Skin epidermis (tissue), 12 donors: ENCODE data around the gene ABLIM2.

ENCODE experiments used
- H3K27ac ChIP-seq, 21 experiments: fragments of 200-600 bp; sonication (generic) in 11 of 21; one replicate each; pipeline ENCODE4 v1.5.0; 2020; ENCODE audit warnings: mild to moderate bottlenecking in 3 of 21, inconsistent platforms in 2 of 21, moderate library complexity in 2 of 21
- H3K4me3 ChIP-seq, 7 experiments: fragments of 200-600 bp; sonication (generic) in 2 of 7; one replicate each; pipeline ENCODE4 v1.5.0; 2020; ENCODE audit warnings: inconsistent platforms in 2 of 7, mild to moderate bottlenecking in 2 of 7, moderate library complexity in 1 of 7

ABLIM2 gene

DNA sequence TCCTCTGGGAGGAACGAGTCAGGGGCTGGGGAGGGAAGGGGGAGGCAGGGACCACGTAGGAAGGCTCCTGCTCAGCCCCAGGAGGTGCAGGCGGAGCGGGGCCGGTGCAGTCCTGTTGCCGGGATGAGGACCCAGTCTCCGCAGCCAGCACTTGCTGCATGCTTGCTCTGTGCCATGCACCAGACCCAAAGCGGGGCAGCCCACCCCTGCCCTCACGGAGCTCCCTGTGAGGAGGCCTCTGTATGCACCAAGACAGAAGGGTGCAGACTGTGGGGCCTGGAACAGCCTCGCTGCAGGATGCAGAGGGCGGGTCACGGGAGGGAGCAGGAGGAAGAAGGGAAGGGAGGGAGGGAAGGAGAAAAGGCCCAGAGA is 61.9 kb downstream of the ABLIM2 start:
- H3K4me3 ChIP-seq, result no peak overlapping the region

DNA sequence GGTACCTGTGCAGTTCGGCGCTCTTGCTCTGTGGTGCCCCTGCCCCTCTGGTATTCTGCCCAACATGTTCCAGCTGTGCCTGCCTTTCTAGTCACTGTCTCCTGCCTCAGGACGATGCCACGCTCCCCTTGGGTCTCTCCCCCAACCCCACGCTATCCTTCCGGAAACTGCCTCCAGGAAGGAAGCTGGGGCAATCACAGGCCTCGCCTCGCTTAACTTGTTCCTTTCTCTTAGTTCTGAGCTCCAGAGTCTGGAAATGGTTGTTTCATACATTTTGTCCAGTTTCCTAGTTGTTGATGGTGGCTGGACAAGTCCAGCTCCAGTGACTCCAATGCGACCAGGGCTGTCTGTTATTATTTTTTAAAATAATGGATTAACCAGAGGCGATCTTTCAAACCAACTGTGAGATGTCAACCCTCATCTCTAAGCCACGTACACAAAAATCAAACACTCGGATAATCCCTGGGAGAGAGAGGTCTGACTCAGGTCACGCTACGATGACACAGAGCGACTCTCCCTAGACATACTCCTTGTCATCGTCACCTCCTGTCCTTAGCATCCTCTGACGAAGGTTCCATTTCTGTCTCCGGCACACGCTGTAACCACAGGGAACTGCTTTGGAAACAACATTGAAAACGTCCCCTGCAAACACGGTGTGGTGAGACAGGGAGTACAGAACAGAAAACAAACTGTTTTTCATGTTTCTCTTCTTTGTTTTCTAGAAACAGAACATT is 62.5 kb downstream of the ABLIM2 start:
- Histone ChIP-seq H3K4me3 (no peak overlapping the region), H3K27ac (peak overlapping the region in 6 of 21 experiments; percentile 29 to 67 (median 42))

More for the DNA sequence above, 61.9 kb downstream of the ABLIM2 start:
- peak overlapping the region in 7 of 21 experiments; percentile 10 to 67 (median 59) for H3K27ac ChIP-seq

DNA sequence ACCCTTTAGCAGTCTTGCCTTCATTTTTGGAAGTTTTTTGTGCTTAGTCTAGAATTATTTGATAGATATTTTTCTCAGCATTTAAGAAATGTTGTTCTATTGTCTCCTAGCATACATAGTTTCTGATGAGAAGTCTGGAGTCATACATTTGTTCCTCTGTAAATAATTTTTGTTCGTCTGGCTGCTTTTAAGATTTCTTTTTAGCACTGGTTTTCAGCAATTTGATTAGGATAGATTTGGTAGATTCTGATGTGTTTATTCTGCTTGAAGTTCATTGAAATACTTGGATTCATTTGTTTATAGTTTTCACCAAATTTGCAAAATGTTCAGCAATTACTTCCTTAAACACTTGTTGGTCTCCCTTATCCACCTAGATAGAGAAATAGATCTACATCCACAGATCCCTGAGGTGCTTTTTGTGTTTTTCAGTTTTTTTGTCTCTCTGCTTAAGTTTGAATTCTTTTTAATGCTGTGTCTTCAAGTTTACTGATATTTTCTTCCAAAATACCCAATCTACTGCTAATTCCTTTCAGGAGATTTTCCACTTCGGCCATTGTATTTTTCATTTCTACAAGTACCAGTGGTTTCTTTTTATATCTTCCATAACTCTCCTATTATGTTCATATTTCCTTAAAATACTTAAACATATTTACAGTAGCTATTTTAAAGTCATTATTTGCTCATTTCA is 64.9 kb downstream of the ABLIM2 start:
- no peak overlapping the region for H3K4me3 ChIP-seq
- H3K27ac ChIP-seq, result no peak overlapping the region

DNA sequence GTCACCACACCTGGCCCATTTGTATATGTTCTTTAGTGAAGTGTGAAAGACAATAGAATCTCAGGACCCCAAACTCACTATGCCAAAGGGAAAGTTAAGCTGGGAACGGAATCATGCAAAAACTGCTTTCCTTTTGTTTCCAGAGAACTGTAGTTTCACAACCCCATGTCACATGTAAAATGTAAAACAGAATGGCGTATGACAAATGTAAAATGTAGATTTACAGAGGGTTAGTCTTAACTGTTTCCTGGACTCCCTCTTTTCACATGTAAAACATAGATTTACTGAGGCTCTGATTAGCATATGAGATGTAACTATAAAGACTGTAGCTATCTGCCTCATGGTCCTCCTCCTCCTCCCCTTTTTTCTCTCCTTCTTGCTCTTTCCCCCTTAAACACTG is 66.3 kb downstream of the ABLIM2 start:
- H3K4me3 ChIP-seq, result no peak overlapping the region
- H3K27ac ChIP-seq, result no peak overlapping the region

DNA sequence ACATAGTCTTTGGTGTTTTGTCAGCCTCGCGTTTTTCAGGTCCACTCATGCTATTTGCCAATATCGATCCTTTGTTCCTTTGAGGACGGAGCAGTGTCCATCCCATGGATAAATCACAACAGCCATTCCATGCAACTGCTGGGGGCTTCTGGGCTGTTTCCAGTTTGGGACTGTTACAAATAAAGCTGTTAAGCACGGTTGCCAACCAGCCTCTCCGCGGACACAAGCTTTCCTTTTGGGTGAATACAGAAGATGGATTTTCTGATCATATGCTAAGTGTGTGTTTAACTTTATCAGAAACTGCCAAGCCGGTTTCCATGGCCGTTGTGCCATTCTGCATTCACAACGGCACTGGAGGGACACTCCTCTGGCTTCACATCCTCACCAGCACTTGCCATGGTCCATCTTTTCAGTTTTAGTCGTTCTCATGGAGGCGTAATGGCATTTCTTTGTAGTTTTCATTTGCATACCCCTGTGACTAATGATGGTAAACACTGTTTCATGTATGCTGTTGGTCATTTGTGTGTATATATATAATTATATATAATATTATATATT is 67.8 kb downstream of the ABLIM2 start:
- Histone ChIP-seq H3K4me3 (no peak overlapping the region), H3K27ac (peak overlapping the region in 2 of 21 experiments; percentile 3 to 54)

DNA sequence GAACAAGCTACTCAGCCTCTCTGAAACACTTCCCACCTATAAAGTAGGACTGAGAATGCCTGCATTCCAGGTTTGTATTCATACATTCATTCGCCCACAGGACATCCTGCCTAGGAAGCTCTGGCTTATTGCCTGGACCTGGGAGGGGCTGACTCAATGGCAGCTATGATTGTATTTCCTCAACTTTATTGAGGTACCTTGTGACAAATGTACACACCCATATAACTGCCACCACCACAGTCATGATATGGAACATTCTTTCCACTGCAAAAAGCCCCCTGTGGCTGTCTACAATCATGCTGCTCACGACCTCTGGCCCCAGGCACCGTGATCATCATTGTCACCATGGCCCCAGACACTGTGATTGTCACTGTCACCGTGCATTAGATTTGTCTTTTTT is 68.3 kb downstream of the ABLIM2 start:
- Histone ChIP-seq H3K27ac (peak overlapping the region in 2 of 21 experiments; percentile 3 to 54), H3K4me3 (no peak overlapping the region)

DNA sequence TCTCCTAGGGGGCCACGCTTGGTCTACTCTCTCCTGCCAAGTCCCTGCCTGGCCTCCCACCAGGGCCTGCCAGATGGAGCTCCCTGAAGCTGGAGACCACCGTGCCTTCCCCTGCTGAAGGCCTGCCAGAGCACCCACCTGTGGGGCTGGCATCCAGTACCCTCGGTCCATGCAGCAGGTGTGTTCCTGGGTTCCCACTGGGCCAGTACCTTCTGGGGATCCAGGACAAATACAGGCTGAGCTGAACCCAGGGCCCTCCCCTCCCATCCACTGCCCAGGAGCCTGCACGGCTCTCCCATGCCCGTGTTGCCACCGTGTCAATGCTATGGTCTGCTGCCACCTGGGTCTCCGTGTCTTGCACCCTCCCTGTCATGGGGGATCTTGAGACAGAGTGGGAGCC is 68.8 kb downstream of the ABLIM2 start:
- no peak overlapping the region for H3K4me3 ChIP-seq
- H3K27ac ChIP-seq, result peak overlapping the region in 1 of 21 experiments; percentile 36

DNA sequence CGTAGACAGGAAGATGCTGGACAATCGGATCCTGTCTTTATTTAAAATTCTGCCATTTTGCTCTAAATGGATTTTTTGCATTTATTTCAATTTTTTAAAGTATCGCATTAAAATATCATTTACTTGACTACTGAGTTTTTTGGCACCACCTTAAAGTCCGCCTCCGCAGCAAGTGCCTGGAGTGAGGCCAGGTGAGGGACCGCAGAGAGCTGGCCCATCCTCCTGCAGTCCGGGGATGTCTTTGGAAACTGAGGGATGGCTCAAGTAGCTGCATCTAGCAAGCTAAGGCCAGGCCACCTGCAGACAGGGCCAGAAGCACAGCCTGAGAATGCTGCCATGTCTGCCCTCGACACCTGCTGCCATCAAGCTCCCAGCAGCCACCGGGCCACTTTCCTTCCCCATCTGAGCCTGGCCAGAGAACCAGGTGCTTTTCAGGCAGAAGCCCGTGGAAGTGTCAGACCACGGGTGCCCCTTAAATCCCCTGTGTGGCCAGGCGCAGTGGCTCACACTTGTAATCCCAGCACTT is 69.6 kb downstream of the ABLIM2 start:
- Histone ChIP-seq H3K4me3 (no peak overlapping the region), H3K27ac (no peak overlapping the region)

DNA sequence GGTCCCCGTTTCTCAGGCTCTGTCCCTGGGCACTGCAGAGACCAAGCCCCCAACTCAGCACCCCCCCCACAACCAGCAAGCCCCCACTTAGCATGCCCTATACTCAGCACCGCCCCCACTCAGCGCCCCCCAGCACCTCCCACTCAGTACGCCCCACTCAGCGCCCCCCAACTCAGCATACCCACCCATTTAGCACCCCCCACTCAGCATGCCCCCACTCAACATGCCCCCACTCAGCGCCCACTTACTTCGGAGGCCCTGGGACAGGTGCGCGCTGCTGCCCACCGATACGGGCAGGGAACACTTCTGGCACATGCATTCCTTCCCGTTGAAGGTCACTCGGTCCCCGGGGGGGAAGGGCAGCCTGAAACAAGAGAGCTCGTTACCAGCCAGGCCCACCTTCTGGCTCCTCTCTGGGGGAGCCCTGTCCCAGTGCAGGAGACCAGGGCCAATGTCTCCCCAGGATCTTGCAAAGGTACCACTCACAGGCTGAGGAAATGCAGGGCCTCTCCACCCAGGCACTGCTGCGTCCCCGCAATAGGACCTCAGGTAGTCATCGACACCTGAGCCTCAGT is 70.6 kb downstream of the ABLIM2 start:
- Histone ChIP-seq H3K27ac (no peak overlapping the region), H3K4me3 (no peak overlapping the region)

DNA sequence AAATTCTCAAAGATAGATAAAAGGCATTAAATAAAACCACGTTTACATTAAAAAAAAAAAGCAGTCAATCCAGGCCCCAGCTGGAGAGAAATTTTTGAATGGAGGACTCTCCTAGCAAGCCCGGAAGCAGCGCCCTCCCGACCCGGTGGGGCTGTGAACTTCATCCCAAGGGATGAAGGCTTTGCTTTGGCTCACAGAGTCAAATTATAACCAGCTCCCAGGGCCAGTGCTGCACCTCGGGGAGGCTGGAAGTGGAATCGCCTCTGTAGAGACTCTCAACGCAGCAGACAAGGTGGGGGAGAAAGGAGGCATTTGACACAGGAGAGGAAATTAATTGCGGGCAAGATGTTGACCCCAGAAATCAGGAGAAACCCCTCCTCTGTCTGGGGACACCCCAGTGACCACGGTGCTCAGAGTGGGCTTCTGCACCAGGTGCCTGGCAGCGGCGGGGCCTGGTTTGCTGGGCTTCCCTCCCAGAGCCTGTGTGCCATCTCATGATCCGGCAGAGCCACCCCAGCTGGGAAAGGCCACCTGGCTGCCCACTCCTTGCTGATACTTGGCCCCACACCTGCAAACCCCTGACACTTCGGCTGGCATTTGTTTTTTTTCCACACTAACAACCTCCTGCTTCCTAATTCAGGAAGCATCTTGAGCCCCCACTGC is 71.7 kb downstream of the ABLIM2 start:
- no peak overlapping the region for H3K27ac ChIP-seq
- H3K4me3 ChIP-seq, result no peak overlapping the region

DNA sequence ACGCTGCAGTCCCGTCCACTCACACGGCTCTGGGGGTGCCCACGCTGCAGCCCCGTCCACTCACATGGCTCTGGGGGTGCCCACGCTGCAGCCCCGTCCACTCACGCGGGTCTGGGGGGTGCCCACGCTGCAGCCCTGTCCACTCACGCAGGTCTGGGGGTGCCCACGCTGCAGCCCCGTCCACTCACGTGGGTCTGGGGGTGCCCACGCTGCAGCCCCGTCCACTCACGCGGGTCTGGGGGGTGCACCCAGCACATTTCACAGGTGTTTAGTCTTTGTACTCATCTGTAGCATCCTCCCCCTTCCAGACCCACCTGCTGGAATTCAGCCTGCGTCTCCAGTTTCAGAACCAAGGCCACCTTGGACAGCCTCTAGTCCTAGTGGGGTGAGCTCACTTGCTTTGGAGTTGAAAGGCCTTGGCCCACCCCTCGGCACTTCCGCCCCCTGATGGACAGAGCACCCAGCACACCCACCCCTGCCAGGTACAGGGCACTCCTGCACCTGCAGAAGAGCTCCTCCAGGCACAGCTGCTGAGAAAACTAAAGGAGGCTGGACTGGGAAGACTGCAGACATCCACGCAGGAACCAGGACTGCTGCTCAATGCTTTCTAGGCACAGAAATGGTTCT is 73.0 kb downstream of the ABLIM2 start:
- Histone ChIP-seq H3K27ac (no peak overlapping the region), H3K4me3 (no peak overlapping the region)

DNA sequence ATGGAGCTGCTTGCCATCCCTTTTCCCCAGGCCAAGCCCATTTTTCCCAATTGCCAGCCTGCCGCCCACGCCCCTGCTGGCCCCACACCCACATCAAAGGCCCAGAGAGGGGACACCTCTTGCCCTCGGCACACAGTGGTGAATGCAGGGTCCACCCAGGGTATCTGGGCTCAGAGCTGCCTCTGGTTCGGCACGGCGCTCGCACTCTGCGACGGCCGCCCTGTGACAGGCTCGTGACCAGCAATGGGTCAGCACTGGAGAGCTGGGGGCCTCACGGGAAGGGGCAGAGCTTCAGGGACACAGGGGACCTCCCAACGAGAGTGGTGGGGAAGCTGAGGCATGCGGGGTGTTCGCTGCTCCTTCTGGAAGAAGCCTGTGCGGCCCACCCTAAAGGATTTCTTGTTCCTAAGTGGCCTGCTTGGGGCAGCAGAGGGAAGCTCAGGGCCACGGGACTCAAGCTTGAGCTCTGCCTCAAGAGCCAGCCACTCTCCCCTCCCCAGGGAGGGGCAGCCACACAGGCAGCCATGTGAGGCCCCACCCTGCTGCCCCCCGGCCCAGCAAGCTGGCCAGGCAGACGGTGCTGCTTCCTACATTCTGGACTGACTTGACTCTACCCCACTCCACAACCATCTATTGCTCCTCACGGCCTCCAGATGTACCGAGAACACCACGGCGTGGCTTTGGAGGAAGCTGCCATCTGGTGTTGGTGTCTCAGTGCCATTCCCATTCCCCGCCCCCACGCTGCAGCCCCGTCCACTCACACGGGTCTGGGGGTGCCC is 73.7 kb downstream of the ABLIM2 start:
- Histone ChIP-seq H3K27ac (no peak overlapping the region), H3K4me3 (no peak overlapping the region)

DNA sequence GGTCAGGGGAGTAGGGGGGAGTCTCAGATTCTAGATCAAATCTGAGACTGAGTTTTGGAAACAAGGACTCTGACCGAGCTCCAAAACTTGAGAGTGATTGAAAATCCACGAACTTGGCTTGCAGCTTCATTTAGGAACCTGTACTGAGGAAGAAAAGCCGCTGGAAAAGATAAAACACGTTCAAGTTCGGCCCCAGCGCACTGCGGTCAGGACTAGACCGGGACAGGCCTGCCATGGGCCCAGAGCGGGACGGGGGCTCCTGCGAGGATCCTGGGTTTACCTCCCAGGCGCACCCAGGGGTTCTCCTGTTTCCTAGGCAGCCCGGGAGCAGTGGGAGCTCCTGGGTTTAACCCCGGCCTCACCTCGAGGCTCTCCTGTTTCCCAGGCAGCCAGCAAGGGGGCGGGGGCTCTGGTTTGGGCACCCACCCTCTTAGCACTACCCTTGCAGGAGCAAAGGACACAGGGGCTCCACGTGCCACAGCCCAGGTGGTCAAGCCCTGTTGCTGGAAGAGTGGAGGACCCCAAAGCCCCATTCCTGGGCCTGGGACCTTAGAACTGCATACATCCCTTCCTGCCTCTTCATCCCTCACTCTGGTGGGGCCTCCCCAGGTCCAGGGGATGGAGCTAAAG is 74.5 kb downstream of the ABLIM2 start:
- Histone ChIP-seq H3K27ac (no peak overlapping the region), H3K4me3 (no peak overlapping the region)

DNA sequence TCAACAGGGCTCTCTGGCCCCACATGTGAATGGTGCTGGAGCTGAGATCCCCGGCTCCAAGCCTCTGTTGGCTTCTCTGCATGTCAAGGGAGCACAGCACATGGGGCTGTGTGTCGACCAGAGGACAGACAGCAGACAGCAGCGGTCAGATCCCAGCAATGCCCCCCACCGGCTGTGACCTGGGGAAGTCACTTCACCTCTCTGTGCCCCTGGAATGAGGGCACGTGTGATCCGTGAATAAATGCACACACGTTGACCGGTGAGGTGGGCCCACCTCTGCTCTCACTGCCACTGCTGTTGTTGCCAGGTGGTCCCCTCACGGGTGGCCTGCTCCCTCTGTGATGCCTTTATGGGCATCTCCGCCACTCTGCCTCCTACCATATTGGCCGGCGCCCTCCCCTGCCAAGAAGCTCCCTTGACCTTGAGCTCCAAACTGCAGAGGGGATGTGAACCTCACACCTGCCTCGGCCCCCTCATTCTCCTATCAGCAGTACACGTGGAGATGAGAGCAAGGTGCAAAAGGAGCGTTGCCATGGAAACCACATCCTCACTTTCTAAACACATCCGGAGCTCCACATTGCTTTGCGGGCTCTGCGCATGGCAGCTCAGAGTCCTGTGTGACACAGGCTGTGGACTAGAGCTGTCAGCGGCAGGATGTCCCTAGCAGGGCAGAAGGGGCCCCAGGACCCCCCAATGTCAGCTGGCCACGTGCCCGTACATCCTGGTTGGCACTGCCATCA is 75.4 kb downstream of the ABLIM2 start:
- no peak overlapping the region for H3K27ac ChIP-seq
- no peak overlapping the region for H3K4me3 ChIP-seq

DNA sequence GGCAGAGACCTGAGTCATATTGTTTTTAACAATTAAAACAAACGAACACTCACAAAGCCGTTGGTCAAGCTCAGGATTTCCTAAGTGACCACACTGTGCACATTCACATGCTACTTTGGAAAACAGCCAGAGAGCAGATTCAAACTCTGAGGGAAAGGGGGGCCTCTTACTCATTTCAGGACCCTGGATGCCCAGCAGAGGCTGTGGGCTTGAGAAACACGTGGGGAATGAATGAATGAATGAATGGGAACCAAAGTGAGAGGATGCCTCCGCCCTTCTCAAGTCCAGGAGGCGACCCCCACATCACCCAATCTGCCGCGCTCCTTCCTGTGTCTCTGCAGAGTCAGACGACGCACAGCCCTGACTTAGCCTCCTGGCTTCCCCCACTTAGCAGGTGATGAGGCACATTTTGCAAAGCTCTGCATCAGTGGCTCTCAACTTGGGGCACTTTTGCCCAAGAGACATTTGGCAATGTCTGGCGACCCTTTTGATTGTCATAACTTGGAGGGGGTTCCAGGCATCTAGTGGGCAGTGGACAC is 76.0 kb downstream of the ABLIM2 start:
- H3K27ac ChIP-seq, result no peak overlapping the region
- H3K4me3 ChIP-seq, result no peak overlapping the region

DNA sequence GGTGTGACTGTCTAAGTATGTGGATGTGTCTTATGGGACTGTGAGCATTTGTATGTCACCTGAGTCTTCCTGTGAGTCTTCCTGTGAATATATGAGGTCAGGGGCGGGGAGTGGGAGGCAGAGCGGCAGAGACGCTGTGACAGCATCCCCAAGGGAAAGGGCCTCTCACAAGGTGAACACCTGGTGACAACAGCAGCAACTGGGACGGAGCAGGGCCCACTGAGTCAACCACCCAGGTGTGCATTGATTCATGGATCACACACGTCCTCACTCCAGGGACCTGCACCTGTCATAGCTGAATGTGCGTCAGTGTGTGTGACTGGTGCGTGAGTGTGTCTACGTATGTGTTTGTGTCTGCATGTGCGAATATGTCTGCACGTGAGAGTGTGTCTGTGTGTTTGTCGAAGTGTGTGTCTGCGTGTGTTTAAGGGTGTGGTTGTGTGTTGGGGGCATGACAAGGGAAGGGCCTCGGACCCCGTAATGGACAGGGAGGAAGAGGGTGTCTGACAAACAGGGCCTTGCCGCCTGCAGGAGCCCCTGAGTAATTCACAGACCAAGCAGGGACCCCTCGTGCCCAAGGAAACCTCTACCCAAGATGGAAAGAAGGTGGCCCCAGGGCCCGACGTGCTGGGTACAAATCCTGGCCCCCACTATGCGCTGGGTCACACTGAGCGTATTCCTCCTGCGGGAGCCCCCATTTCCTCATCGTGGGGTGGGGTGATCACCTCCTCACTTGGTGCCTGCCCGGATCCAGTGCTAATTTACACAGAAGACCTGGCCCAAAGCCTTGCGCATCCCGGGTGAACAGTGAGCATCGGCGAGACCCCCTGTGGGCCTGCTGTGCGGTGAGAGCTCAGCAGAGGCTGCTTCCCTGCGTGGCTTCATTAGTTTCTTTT is 76.7 kb downstream of the ABLIM2 start:
- H3K4me3 ChIP-seq, result no peak overlapping the region

More for the DNA sequence above, 76.7 kb downstream of the ABLIM2 start:
- no peak overlapping the region for H3K27ac ChIP-seq
